ENCODE measurements around the gene IDH2.

IDH2 gene

DNA sequence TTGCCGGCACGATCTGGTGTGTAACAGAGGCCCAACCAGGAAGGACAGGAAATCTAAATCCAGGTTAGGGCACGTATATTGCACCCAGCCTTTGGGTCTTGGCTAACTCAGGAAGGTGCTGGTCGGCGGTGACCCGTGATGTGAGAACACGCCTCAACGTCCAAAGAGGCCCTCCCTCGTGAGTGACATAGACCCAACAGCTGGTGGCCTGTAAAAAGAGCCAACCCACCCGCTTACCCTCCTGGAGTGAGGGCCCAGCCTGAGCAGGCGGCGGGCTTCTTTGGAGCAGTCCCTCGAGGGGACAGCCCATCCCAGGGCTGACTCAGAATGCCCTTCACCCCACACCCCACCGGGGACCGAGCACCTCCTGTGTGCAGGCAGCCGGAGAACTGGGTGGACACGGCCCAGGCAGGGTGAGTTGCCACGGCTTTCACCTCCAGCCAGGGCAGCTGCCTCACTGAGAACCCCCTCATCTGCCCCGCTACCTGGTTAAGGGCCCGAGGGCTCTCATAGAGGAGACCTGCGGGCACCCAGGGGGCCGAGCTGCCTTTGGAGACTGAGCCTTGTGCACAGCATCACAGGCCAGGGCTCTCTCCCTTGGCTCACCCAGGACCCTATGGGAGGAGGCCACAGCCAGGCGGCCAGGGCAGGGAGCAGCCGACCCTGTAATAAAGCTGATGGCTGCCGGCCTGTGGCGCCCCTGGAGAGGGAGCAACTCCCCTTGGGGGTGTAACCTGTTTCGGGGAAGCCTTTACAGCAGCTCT is 59.3 kb downstream of the IDH2 start:
- no peak for DNase-seq (ENCODE audit: low read depth)

DNA sequence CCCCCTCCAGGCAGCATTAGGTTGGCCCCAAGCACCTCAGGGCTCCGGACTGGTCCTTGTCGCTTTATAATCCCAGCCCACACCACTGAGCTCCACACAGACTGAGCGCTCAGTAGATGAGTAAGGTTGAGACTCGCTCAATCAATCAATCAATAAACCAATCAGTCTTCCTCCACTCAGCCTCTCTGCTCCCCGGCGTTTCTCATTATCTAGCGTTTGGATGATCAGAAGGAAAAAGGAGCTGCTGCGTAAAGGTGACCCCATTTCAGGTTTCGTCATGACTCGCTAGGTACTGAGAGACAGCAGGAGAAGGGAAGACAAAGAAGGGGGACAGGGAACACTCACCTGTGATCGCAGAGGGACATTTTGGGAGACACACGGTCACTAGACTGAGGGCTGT is 59.9 kb downstream of the IDH2 start:
- no peak for DNase-seq (ENCODE audit: low read depth)

DNA sequence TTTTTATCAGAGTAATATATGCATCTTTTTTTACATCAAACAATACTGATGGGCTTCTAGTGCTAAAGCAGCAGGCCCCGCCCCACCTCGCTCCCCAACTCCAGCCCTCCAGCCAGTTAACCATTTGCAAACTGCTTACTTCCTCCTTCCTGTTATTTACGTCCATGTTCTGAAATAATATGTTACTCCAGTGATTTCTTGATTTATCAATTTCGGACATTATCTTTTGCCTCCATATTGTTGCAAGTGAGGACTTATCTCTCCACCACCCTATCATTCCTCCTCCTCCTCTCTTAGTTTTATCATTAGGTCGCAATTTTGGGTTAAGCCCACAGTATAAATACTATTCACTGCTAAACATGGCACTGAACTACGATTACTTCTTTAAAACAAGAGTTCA is 61.6 kb downstream of the IDH2 start:
- no peak for DNase-seq (ENCODE audit: low read depth)

DNA sequence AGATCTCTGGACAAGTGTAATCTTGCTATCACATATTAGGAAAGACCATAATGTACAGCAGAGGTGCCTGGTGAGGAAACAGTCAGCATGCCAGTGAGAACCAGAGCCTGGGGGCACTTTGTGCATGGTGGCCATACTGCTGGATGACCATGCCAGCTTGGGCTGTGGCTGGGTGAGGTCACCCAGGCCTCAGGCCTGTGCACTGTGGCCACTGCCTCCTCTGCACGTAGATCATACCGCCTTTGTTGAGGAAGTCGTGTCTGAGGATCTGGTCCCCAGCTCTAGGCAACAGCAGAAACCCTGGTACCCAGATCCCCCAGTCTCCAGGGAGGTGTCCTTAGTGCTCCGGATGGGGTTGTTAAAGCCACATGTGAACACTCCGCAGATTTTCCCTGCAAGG is 62.3 kb downstream of the IDH2 start:
- DNase-seq (ENCODE audit: low read depth), result no peak

DNA sequence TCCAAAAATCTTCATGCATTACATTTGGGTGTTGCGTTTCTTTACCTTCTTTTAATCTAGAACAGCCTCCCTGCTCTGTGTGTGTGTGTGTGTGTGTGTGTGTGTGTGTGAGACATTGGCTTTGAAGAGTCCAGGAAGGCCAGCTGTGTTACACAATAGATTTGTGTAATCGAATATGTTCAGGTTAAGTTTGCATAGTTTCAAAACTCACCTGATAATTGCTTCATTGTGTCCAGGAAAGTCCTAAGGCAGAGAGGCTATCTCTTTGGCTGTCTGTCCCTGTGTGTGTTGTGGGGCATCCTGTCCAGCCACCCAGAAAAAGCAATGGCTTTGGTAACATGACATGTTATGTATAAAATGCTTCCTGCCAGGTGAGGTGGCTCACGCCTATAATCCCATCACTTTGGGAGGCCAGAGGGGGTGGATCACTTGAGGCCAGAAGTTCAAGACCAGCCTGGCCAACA is 63.6 kb downstream of the IDH2 start:
- no peak for DNase-seq (ENCODE audit: low read depth)

DNA sequence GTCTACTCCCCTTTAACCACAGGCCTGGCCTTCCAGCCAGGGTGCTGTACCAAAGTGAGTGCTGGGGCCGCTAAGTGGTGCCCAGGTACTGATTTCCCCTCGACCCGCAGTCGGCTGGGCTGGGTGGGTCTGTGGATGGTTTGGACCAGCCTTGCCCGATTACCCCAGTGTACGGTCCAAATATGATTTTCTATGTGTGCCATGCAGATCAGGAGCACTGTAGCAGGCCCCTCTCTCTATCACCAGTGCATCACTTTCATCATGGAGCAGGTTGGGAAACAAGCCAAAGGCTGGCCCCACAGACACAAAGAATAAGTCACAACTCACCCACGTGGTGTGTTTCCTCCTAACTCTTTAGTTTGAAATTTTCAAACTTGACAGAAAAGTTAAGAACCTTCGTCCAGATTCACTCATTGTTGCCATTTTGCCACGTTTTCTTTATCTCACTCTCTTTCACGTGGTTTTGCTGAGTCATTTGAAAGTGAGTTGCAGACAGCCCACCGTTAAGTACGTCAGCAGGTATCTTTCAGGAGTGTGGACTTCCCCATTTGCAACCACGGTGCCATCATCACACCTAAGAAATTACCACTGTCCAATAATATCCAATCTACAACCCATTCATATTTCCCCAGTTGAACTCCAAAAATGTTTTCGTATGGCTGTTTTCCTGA is 64.2 kb downstream of the IDH2 start:
- DNase-seq (ENCODE audit: low read depth), result no peak

DNA sequence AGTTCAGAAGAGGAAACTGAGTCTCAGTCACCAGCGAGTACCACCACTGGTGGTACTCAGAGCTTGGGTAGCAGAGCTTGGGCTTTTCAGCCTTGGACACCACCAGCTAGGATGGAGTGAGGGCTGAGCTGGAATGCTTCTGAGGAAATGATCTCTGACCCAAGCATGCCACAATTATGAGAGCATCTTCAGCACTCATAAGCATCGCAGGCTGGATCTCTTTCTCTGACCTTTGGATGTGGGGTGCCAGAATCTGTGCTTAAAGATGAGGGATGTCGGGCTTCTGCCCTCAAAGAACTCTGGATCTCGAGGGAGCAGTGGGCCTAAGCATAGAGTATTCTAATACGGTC is 64.8 kb downstream of the IDH2 start:
- no peak for DNase-seq (ENCODE audit: low read depth)

DNA sequence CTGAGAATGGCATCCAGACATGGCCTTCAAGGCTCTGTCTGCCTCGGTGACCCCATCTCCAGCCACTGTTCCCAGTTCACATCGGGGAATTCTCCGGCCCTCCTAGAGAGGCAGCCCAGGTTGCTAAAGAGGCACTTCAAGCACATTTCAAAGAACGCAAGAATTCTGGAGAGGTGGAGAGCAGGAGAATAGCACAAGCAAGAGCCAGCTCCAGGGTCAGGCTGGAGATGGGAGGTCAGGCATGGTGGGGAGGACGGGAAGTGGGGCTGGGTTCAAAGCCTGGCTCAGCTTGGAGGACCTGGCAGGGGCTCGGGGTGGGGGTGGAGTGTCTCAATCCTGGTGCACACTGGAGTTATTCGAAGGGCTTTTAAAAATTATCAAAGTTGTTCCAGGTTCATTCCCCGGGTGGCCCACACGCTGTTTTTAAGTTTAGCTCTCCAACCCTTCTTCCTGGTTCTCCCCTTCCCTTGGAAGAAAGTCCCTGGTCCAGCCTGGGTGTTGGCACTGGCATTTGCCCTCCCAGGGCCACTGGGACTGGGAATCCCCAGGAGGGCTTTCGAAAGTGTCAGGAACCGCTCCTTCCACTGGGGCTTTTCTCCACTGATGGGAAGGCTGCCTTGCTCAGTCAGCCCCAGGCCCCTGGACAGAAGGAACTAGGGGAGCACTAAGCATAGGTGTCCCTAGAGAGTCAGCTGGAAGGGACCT is 65.3 kb downstream of the IDH2 start:
- DNase-seq (ENCODE audit: low read depth), result no peak

DNA sequence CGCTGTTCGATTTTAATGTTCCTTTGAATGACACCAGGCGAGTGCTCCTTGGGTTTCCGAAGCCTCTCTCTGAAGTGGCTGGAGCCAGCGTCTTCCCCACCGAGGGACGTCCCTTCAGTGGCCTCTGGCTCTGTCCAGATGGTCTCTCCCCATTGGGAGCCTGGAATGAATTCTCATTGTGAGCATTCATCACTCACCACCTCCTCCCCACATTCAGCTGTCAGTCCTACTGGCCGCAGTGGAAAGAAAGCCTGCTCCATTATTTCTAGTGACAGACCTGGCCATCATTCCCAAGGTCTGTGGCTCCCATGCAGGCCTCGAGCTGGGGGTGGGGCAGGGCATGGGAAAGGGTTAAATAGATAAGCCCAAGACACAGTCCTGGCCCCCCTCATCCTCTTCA is 65.9 kb downstream of the IDH2 start:
- DNase-seq (ENCODE audit: low read depth), result no peak

DNA sequence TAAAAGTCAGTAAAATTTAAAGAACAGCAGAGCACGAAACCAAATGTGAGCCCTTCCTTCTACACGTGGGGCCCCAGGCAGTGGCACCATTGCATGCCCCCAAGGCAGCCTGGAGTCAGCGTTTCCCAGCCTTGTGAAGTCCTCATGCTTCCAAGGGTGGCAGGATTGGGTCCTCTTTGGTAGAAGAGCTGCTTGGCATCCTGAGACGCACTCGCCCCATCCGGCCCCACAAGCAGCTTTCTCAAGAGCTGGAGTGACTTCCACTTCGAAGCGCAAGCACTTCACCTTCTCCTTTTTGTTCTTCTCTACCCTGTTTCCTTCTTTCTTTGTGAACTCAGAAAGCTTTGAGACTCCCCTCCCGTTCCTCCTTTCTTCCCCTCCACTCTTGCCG is 66.4 kb downstream of the IDH2 start:
- DNase-seq (ENCODE audit: low read depth), result no peak

DNA sequence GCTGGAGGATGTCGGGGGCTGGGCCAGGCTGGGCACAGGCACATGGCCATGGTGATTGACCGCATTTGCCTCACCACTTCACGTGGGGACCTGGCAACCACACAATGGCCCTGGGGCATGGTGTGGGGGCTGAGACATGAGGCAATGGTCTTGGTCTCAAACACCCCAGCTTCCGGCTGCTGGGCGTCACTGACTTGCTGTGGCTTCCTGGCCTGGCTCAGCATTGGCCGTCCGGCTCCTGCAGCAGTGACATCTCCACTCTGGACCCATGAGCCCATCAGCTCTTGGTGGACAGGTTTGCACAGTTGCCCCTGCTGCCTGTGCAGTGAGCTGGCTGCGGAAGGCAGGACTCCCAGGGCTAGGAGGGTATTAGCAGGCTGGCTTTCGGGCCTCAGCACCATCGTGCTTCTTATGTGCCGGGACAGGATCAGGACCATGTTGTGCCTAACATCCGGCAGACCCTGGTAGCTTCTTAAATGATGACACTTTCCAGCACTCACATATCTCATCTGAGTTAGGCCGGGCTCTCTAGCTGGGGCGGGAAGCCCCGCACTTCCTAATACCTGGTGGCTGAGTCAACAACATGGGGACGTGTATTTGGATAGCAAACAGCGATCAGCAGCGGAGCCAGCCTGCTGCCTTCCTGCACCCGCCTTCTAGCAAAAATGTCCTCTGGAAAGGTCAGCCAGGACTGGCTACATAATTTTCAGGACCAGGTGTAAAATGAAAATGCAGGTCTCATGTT is 67.0 kb downstream of the IDH2 start:
- no peak for DNase-seq (ENCODE audit: low read depth)

DNA sequence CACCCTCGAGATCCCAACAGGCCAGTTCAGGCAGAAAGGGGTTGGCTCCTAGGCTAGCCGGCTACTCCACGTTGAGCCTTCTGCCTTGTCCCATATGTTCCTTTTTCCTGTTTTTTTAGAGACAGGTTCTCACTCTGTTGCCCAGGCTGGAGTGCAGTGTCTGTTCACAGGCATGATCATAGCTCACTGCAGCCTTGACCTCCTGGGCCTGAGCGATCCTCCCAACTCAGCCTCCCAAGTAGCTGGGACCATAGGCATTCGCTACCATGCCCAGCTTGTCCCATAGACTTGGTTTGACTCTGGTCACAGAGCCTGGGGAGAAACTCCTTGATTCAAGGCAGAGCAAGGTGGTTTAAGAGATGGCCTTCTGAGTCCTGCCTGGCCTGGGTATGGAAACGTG is 68.8 kb downstream of the IDH2 start:
- no peak for DNase-seq (ENCODE audit: low read depth)

Data from stimulated activated CD8-positive, alpha-beta memory T cell treated with anti-CD3 and anti-CD28 coated beads, Interleukin-15, amount 100 ng/mL, for 1 hour (primary cell).